Thymus (tissue), 11 donors: Measurements from ENCODE around the gene HINT1. TPM values are rescaled to one million over a fixed set of nuclear protein-coding genes. Genes with fewer than 3 reads are reported as not detected.

Experiments
- DNase-seq, 9 donors: peaks; one replicate each; pipeline ENCODE4 v3.0.0-alpha.2; 2013; ENCODE audit warnings: low spot score in 9 of 9, low read depth in 6 of 9, missing footprints in 1 of 9
- H3K27ac ChIP-seq, 2 donors: one replicate each; pipeline ENCODE4 v1.5.1; 2013; ENCODE audit warnings: control low read depth in 1 of 2, low read depth in 1 of 2, low read length in 1 of 2, mild to moderate bottlenecking in 1 of 2, moderate library complexity in 1 of 2
- H3K27me3 ChIP-seq, 2 donors: one replicate each; pipeline ENCODE4 v1.5.1; 2013; ENCODE audit warnings: low read length in 1 of 2; ENCODE audit not compliant: control insufficient read depth in 2 of 2, insufficient read depth in 1 of 2
- H3K36me3 ChIP-seq, 2 donors: one replicate each; pipeline ENCODE4 v1.5.1; 2013; ENCODE audit warnings: low read length in 1 of 2, mild to moderate bottlenecking in 1 of 2, moderate library complexity in 1 of 2; ENCODE audit not compliant: control insufficient read depth in 2 of 2, insufficient read depth in 2 of 2
- H3K4me1 ChIP-seq, 2 donors: one replicate each; pipeline ENCODE4 v1.5.1; 2013; ENCODE audit warnings: low read length in 2 of 2; ENCODE audit not compliant: control insufficient read depth in 2 of 2, insufficient read depth in 2 of 2
- H3K4me3 ChIP-seq, 2 donors: one replicate each; pipeline ENCODE4 v1.5.1; 2013; ENCODE audit warnings: low read length in 2 of 2, control low read depth in 1 of 2, mild to moderate bottlenecking in 1 of 2
- H3K9me3 ChIP-seq, 2 donors: one replicate each; pipeline ENCODE4 v1.5.1; 2013; ENCODE audit warnings: low read length in 1 of 2, mild to moderate bottlenecking in 1 of 2; ENCODE audit not compliant: control insufficient read depth in 2 of 2, insufficient read depth in 1 of 2
- WGBS: extraction: QIAGEN DNeasy Blood & Tissue Kit; methylation state at CpG from one replicate; pipeline ENCODE4 v1.1.7; 2013; 5-methylcytosine and 5-hydroxymethylcytosine counted together
- polyA plus RNA-seq: library from polyadenylated mRNA; stranded (reverse); fragments of 200-250 nt; gene quantifications from one replicate; pipeline ENCODE4 v1.2.3, GENCODE V29; 2013
- total RNA-seq: library from RNA; stranded (reverse); fragments of 120-200 nt; gene quantifications from one replicate; pipeline ENCODE4 v1.2.4, GENCODE V29; 2013
- donor health status: healthy.

The HINT1 gene
- total and polyA plus RNA-seq, 2 donors = 311 to 396 TPM

- WGBS = under 1% methylated on average over 73 of the region's 73 CpGs
- Histone ChIP-seq H3K4me1 (peaks cover 3 to 9% of the 10 kb centered on the region in 2 donors), H3K27me3 (no peaks in the 10 kb centered on the region)
Observed at GRCh38 chr5:131164191-131165118, 601 bp downstream of the HINT1 start.

GRCh38 chr5:131163276-131164119, 1.6 kb downstream of the HINT1 start:
- peak in 3 of 9 donors; percentile 7 to 50 (median 22) for DNase-seq
- Histone ChIP-seq H3K36me3 (peaks cover 28 to 30% of the 10 kb centered on the region in 2 donors), H3K4me3 (peak overlapping the region; percentile 86 to 95), H3K27ac (peak overlapping the region in 1 of 2 donors; percentile 85), H3K4me1 (peaks cover 3 to 9% of the 10 kb centered on the region in 2 donors), H3K9me3 (no peaks in the 10 kb centered on the region), H3K27me3 (no peaks in the 10 kb centered on the region)
- 12% methylated on average over 9 of the region's 9 CpGs for whole genome bisulfite sequencing

More at GRCh38 chr5:131164191-131165118, 601 bp downstream of the HINT1 start:
- peak overlapping the region; percentile 88 to 92 for H3K27ac ChIP-seq
- peak in 7 of 9 donors; percentile 47 to 83 (median 65) for DNase-seq
- peak overlapping the region; percentile 86 to 95 for H3K4me3 ChIP-seq
- H3K9me3 ChIP-seq = no peaks in the 10 kb centered on the region
- H3K36me3 ChIP-seq = peaks cover 21 to 28% of the 10 kb centered on the region in 2 donors

GRCh38 chr5:131160134-131160533, 4.9 kb downstream of the HINT1 start:
- DNase-seq = no peak
- H3K4me3 ChIP-seq = no peak overlapping the region
- 95% methylated on average over 2 of the region's 2 CpGs for WGBS
- no peaks in the 10 kb centered on the region for H3K27me3 ChIP-seq
- H3K36me3 ChIP-seq = peaks cover 32% of the 10 kb centered on the region in 2 donors
- H3K27ac ChIP-seq = no peak overlapping the region
- H3K4me1 ChIP-seq = peaks cover 3 to 4% of the 10 kb centered on the region in 2 donors
- H3K9me3 ChIP-seq = no peaks in the 10 kb centered on the region

- Histone ChIP-seq H3K27ac (no peak overlapping the region), H3K27me3 (no peaks in the 10 kb centered on the region), H3K36me3 (peaks cover 26 to 29% of the 10 kb centered on the region in 2 donors), H3K4me1 (no peaks in the 10 kb centered on the region), H3K4me3 (no peak overlapping the region), H3K9me3 (no peaks in the 10 kb centered on the region)
- 97% methylated on average over 5 of the region's 5 CpGs for WGBS
- DNase-seq = no peak
Observed at GRCh38 chr5:131156957-131157356, 8.1 kb downstream of the HINT1 start.

- no peaks in the 10 kb centered on the region for H3K9me3 ChIP-seq
- H3K36me3 ChIP-seq = peaks cover 20 to 25% of the 10 kb centered on the region in 2 donors
- 98% methylated on average over 2 of the region's 2 CpGs for WGBS
- DNase-seq = no peak
- no peak overlapping the region for H3K27ac ChIP-seq
- H3K4me3 ChIP-seq = no peak overlapping the region
- no peaks in the 10 kb centered on the region for H3K4me1 ChIP-seq
- H3K27me3 ChIP-seq = no peaks in the 10 kb centered on the region
Observed at GRCh38 chr5:131156385-131156784, 8.7 kb downstream of the HINT1 start.

GRCh38 chr5:131151216-131151615, 13.8 kb downstream of the HINT1 start:
- H3K27ac ChIP-seq = no peak overlapping the region
- no peak overlapping the region for H3K4me3 ChIP-seq
- DNase-seq = no peak
- H3K27me3 ChIP-seq = no peaks in the 10 kb centered on the region
- WGBS = 92% methylated on average over 4 of the region's 4 CpGs
- no peaks in the 10 kb centered on the region for H3K36me3 ChIP-seq
- H3K9me3 ChIP-seq = no peaks in the 10 kb centered on the region
- no peaks in the 10 kb centered on the region for H3K4me1 ChIP-seq

- H3K36me3 ChIP-seq = no peaks in the 10 kb centered on the region
- no peaks in the 10 kb centered on the region for H3K9me3 ChIP-seq
- WGBS = over 99% methylated on average over 7 of the region's 7 CpGs
- H3K27ac ChIP-seq = no peak overlapping the region
- H3K27me3 ChIP-seq = no peaks in the 10 kb centered on the region
- no peak for DNase-seq
- no peaks in the 10 kb centered on the region for H3K4me1 ChIP-seq
- H3K4me3 ChIP-seq = no peak overlapping the region
Observed at GRCh38 chr5:131150408-131150807, 14.6 kb downstream of the HINT1 start.

GRCh38 chr5:131148835-131149234, 16.2 kb downstream of the HINT1 start:
- H3K27ac ChIP-seq = no peak overlapping the region
- no peaks in the 10 kb centered on the region for H3K27me3 ChIP-seq
- H3K4me1 ChIP-seq = no peaks in the 10 kb centered on the region
- no peak overlapping the region for H3K4me3 ChIP-seq
- WGBS = 74% methylated on average over 2 of the region's 2 CpGs
- H3K9me3 ChIP-seq = no peaks in the 10 kb centered on the region
- H3K36me3 ChIP-seq = no peaks in the 10 kb centered on the region
- no peak for DNase-seq

GRCh38 chr5:131147258-131147657, 17.8 kb downstream of the HINT1 start:
- no peak overlapping the region for H3K27ac ChIP-seq
- no peaks in the 10 kb centered on the region for H3K27me3 ChIP-seq
- no peaks in the 10 kb centered on the region for H3K4me1 ChIP-seq
- DNase-seq = no peak
- H3K4me3 ChIP-seq = no peak overlapping the region
- no peaks in the 10 kb centered on the region for H3K9me3 ChIP-seq
- no peaks in the 10 kb centered on the region for H3K36me3 ChIP-seq
